SH-SY5Y (cell line): ENCODE measurements around the gene VAV2.

ENCODE experiments used
- GATA2 ChIP-seq: IDR thresholded peaks from 2 replicates; pipeline ENCODE4 v1.6.1; 2011; ENCODE audit warnings: mild to moderate bottlenecking, low read depth, low read length
- GATA3 ChIP-seq: IDR thresholded peaks from 2 replicates; pipeline ENCODE4 v1.6.1; 2011; ENCODE audit warnings: low read depth, mild to moderate bottlenecking, low read length, moderate library complexity

- TF ChIP-seq GATA2 = no peak
- no peak for TF ChIP-seq GATA3
Observed at GRCh38 chr9:133939845-133940244, 52.3 kb downstream of the VAV2 start.
